NCI-H1694 treated with DMSO at 0.1 percent for 48 hours (cell line): ENCODE results near the gene HAO2.

Source experiments
- DNase-seq: peaks from one replicate; lab custom pipeline; 2025; lab: John Stamatoyannopoulos, UW

The HAO2 gene

DNA sequence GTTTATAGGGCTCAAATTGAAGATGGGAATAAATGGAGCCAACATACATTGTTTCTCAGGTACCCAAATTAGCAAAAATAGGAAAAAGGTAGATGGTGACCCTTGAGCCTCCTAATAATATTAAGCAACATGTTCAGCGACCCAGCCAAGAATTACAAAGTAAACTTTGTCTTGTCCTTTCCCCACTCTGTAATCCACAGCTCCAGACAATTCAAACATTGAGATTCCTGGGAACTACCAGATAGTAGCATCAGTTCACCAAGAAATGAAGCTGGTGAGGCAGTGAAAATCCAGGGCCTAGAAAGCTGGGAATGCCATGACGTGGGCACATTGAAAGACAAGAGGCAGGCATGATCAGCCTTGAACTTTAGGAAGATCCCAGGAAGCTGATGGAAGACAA, 11.7 kb downstream of the HAO2 start:
- no peak for DNase-seq

- DNase-seq, result no peak
These were observed 12.5 kb downstream of the HAO2 start for GRCh38 chr1:119380983-119381662.

- DNase-seq, result no peak
These were observed 16.0 kb downstream of the HAO2 start for GRCh38 chr1:119384591-119384990.

- no peak for DNase-seq
These were observed 17.1 kb downstream of the HAO2 start for GRCh38 chr1:119385650-119386049.

DNA sequence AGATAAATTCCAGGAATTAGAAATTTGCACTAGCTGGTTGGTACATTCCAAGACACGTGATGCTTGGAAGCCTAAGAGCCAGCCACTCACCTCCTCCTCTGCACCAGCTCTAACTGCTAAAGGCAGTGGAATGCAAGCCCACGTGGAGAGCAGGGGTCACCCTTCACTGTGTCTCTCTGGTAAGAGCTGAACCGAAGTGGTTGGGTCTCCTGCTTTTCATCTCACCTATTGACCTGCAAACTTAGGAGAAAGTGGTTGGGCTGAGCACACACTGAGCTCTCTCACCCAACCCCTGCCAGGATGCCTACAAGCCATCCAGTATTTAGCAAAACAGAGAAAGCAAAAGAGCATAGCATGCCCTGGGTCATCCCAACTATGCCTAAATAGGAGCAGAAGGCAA, 19.3 kb downstream of the HAO2 start:
- no peak for DNase-seq

GRCh38 chr1:119388450-119388849, 19.9 kb downstream of the HAO2 start:
- DNase-seq, result no peak

GRCh38 chr1:119390526-119390925, 21.9 kb downstream of the HAO2 start:
- no peak for DNase-seq

DNA sequence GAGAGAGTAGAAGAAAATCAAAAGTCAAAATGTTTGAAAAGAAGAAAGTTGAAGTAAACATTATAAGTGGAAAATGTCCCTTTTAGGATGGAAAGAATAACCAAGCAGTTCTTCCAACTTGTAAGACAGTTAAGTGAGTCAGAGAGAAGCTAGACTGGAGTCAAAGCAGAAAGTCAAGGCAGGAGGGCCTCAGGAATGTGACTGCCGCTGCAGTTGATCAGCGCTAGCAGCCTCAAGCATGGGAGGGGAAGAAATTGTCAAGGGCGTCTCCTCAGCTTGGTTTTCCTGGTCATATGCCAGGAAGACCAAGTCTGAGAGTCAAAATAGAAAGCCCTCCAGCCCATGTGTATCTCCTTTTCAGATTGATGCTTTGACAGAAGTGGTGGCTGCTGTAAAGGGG, 23.2 kb downstream of the HAO2 start:
- no peak for DNase-seq

- no peak for DNase-seq
These were observed 25.5 kb downstream of the HAO2 start for GRCh38 chr1:119394085-119394484.

DNA sequence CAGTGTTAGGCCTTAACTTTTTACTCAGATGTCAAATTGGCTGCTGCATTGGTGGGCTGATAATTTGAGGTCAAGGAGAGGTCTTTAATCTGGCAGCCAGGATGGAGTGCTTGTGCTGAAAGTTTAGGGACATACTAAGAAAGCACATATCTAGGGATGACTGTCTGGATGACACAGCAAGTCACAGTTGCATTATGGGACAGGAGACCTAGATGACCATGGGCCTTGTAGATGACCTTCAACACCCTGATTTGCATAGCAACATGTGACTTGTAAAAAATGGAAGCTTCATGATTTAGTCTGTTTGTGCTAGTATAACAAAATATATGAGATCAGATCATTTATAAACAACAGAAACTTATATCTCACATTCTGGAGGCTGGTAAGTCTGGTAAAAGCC, 28.4 kb downstream of the HAO2 start:
- no peak for DNase-seq

DNA sequence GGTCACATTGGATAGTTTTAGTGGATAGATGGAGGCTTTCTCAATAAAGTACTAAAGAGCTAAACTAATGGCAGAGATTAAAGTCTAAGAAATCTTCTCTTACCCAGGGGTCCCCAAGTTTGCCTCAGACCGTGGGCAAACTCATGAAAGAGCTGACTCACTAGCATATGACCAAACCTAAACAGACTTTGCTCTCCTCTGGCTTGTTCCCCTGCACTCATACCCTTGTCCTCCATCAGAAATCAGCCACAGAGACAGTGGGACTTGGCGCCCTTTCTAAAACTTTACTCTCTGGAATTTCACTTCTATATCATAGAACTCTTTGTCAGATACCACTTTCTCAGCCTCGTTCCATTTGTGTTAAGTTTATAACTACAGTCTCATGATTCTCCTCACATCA, 29.4 kb downstream of the HAO2 start:
- DNase-seq, result no peak

- no peak for DNase-seq
These were observed 36.2 kb downstream of the HAO2 start for GRCh38 chr1:119404736-119405135.

DNA sequence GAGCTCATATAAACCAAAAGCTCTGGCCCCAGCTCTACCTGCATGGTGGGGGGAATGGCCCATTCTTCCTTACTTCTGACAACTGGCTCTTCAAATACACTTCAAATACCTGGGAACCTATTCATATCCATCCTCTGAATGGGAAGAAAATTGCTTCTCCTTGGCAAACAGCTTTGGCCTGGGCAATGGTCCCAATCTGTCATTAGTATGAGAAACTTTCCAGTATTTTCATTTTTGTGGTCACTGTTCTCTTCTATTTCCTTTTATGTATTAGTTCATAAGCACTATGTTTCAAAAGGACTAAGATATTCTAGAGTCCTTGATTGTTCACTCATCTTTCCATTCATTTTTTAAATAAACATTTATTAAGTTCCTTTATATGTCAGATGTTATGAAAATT, 41.1 kb downstream of the HAO2 start:
- DNase-seq, result no peak

DNA sequence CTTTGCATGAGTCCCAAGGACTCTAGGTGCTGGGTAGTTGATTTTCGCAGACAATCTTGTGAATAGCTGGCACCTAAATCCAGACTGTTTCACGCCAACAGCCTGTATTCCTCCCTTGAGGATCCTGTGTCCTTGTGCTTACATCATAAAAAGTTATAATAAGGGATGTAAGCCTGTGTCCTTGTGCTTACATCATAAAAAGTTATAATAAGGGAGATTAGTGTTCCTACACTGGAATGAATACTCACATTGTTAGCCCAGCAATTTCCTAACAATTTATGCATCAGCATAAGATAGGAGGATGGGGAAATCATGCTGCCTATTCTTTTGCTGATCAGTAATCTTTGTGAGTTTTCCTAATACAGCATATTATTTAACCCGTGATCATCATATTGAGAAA, 42.4 kb downstream of the HAO2 start:
- DNase-seq, result no peak

DNA sequence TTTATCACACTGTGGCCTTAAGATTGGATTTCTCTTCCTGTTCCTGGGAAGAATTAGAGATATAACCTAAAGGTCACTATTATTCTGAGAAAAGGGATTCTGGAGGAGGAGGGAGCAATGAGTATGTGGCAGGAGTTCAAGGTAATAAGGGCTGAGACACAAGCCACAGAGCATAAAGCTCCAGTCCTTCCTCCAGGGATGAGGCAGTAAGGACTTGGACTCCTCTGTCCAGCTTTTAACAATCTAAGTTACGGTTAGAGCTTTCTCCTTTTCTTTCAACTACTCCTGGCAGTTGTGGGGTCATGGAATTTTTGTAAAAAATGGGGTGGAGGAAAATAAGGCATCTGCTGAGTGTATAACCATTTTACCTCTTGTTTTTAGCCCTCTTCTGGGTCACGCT, 46.4 kb downstream of the HAO2 start, which contains the start of gene HSD3B2:
Gene HSD3B2 (plus strand): TSS at position 201 of the 400 bp plus-strand sequence. CDS start 270 bp downstream, outside the sequence.
- no peak for DNase-seq

DNA sequence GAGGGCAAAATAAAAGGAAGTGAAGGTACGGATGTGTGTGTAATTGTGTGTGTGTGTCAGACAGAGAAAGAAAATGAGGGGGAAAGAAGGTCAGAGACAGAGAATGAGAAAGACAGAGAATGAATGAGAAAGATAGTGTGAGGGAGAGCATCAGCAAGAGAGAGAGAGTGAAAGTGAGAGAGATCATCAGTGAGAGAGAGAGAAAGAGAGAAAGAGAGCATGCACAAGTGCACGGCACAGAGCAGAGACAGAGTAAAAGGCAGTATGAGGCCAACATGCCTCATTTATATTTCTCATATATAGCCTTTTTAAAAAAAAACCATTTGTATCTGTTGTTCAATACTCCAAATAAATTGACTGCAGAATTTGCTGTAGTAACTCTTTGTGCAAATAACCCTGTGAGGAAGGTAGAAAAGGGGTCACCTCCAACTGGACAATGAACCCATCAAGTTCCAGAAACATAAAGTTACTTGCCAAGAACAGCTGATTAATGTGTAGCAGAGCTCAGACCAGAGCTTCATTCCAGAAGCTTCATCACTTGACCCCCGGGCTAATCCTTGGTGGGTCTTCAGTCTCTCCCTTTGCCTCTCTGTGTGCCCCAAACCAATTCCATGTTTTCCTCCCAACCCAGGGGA, 47.5 kb downstream of the HAO2 start:
- DNase-seq, result no peak

- no peak for DNase-seq
These were observed 50.5 kb downstream of the HAO2 start for GRCh38 chr1:119419109-119419508.

DNA sequence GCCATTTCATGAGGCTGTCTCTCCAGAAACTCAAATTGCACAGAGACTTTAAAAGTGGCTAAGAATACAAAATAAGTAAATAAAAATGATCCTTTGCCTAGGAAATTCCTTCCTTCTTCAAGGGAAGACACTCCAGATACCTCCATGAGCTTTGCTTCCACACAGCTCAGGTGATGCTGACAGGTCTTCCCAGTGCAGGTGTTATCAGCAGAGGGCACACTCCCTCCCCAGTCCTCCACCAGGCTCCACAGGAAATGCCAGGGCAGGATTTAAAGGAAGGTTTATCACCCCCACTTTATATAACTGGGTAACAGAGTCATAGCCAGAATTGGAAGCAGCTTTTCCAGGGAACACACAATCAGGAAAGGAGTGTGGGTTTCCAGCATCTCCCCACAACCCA, 52.1 kb downstream of the HAO2 start:
- no peak for DNase-seq

GRCh38 chr1:119422631-119423030, 54.0 kb downstream of the HAO2 start:
- DNase-seq, result no peak

DNA sequence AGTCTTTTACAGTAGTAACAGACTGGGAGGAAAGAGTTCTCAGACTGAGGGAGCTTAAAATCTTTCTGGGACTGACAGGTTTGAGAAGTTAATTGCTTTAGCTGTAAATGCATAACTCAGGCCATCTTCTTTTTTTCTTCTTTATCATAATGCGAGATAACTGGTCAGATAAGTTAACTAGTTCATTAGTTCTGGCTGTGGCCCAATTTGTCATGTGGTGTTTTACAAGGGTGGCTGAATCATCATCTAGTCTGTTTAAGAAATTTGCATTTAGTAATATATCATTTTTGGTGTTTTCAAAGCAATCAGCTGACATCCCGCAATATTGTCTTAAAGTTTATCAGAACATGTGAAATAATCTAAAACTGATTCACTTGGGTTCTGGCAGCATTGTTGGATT, 60.4 kb downstream of the HAO2 start:
- no peak for DNase-seq

GRCh38 chr1:119429687-119430086, 61.1 kb downstream of the HAO2 start:
- DNase-seq, result no peak

DNA sequence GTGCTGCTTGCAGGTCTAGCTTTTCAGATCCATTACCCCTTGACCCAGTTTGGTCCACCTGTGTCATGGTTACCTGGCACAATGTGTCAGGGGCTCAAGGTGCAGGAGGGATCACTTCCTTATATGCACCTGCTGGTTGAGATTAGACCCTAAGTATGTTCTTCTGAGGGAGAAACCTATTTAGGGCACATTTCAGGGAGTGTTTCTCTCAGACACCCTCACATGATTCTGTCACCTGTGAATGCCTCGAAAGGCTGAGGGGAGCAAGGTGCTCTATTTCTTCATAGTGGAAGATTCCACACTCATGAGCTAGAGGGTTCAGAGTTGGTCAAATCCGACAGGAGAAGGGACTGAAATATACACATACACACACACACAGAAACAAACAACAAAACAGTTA, 61.9 kb downstream of the HAO2 start:
- no peak for DNase-seq

GRCh38 chr1:119431836-119432235, 63.3 kb downstream of the HAO2 start:
- DNase-seq, result no peak

DNA sequence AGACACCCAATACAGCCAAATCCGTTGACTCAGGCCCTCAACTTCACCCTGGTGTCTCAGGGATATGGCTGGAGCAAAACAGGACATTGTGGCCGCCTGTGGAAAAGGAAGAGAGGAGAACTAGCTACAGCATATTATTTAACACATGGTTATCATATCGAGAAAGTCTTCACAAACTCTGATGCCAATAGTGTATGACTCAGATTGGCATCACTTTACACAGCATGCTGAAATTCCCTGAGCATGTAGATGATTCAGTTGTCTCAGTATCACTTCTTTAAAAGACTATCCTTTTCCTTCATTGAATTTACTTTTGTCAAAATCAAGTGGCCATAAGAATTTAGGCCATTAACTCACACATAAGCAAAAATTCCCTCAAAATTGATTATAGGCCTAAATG, 66.5 kb downstream of the HAO2 start:
- DNase-seq, result no peak
